Parathyroid adenoma (tissue), 2 donors: ENCODE data around the gene C2CD4C.

Source experiments
- H2AFZ ChIP-seq: fragments of 300-600 bp; sonication (generic); one replicate; pipeline ENCODE4 v1.7.0; 2017; ENCODE audit warnings: antibody characterized with exemption, mild to moderate bottlenecking
- H3K27ac ChIP-seq: fragments of 300-600 bp; sonication (generic); one replicate; pipeline ENCODE4 v1.7.0; 2017
- H3K27me3 ChIP-seq: fragments of 300-600 bp; sonication (generic); one replicate; pipeline ENCODE4 v1.7.0; 2017; ENCODE audit warnings: low read length; ENCODE audit not compliant: control insufficient read depth, insufficient read depth
- H3K36me3 ChIP-seq: fragments of 300-600 bp; sonication (generic); one replicate; pipeline ENCODE4 v1.7.0; 2017; ENCODE audit warnings: low read length; ENCODE audit not compliant: control insufficient read depth, insufficient read depth
- H3K4me1 ChIP-seq: fragments of 300-600 bp; sonication (generic); one replicate; pipeline ENCODE4 v1.7.0; 2017; ENCODE audit warnings: control low read depth
- H3K4me2 ChIP-seq: fragments of 300-600 bp; sonication (generic); one replicate; pipeline ENCODE4 v1.7.0; 2017; ENCODE audit warnings: low read length
- H3K4me3 ChIP-seq: fragments of 300-600 bp; sonication (generic); one replicate; pipeline ENCODE4 v1.7.0; 2017; ENCODE audit warnings: low read depth, low read length
- H3K79me2 ChIP-seq: fragments of 300-600 bp; sonication (generic); one replicate; pipeline ENCODE4 v1.7.0; 2017; ENCODE audit warnings: control low read depth
- H3K9ac ChIP-seq: fragments of 300-600 bp; sonication (generic); one replicate; pipeline ENCODE4 v1.7.0; 2017; ENCODE audit warnings: mild to moderate bottlenecking
- H3K9me3 ChIP-seq: fragments of 300-600 bp; sonication (generic); one replicate; pipeline ENCODE4 v1.7.0; 2017; ENCODE audit warnings: low read length; ENCODE audit not compliant: control insufficient read depth
- TF ChIP-seq, protein P1 (sequence below): fragments of 300-600 bp; sonication (generic); IDR thresholded peaks from one replicate; pipeline ENCODE4 v1.7.0; 2017; ENCODE audit warnings: antibody characterized with exemption, mild to moderate bottlenecking
- donor health status: primary hyperparathyroidism.

Gene C2CD4C

DNA sequence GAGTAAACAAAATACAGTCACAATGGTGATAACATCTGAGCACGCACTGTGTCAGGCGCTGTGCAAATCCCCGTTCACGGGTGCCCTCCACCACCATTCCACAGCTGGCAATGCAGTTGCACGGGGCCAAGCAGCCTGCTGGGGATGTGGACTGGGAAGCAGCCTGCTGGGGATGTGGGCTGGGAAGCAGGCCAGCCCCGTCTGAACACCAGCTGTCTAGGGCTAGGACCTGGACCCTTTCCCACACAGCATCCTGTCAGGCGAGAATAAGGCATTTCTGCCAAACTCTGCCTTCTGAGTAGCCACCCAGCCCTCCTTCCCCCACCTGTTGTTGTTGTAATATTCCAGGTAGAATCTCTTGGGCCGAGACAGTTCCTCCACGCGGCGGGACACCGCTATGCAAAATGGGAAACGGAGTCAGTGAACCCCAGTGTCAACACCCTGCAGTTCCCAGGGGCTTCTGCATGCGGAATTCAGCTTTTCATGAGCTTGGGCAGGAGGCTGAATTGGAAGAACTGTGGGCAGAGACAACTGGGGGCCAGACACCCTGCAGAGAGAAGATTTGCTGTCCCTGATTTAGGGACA, 36.5 kb downstream of the C2CD4C start:
- Histone ChIP-seq H3K9ac (no peak overlapping the region), H3K79me2 (no peaks in the 10 kb centered on the region), H3K27me3 (no peaks in the 10 kb centered on the region), H3K27ac (no peak overlapping the region), H3K4me1 (no peaks in the 10 kb centered on the region), H3K4me3 (no peak overlapping the region), H3K9me3 (no peaks in the 10 kb centered on the region), H2AFZ (no peak overlapping the region), H3K4me2 (no peak overlapping the region), H3K36me3 (no peaks in the 10 kb centered on the region)
- TF ChIP-seq, protein P1, sequence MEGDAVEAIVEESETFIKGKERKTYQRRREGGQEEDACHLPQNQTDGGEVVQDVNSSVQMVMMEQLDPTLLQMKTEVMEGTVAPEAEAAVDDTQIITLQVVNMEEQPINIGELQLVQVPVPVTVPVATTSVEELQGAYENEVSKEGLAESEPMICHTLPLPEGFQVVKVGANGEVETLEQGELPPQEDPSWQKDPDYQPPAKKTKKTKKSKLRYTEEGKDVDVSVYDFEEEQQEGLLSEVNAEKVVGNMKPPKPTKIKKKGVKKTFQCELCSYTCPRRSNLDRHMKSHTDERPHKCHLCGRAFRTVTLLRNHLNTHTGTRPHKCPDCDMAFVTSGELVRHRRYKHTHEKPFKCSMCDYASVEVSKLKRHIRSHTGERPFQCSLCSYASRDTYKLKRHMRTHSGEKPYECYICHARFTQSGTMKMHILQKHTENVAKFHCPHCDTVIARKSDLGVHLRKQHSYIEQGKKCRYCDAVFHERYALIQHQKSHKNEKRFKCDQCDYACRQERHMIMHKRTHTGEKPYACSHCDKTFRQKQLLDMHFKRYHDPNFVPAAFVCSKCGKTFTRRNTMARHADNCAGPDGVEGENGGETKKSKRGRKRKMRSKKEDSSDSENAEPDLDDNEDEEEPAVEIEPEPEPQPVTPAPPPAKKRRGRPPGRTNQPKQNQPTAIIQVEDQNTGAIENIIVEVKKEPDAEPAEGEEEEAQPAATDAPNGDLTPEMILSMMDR, result no peak

DNA sequence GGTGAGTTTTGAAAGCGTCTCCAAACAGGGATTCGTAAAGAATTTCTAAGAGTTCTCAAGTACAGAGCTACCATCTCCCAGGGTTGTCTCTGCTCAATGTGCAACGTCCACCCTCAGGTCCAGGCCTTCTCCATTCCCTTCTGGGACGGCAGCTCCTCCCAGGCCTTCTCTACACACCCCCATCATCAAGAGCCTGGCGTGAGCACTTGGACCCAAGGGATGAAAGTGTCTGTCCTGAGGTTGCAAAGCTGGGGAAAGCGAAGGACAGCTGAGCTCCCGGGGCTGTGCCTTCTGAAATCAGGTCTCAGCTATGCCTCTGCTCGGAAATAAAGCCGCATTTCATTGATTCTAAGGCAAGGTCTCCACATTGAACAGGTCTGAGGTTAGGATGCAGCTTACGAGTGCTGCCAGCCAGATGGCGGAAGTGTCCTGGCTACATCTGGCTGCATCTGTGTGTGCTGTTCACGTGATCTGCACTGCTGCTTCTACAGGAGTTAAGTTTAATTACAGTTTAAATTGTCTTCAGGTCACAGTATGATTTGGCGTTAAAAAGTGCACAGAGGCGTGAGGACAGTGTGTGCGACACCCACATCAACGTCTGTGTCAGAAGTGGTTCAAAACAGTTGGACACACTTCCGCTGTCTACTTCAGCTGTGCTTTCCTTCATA, 37.3 kb downstream of the C2CD4C start:
- Histone ChIP-seq H3K4me3 (no peak overlapping the region), H3K4me2 (no peak overlapping the region), H3K9ac (no peak overlapping the region), H3K36me3 (no peaks in the 10 kb centered on the region), H3K79me2 (no peaks in the 10 kb centered on the region), H3K9me3 (no peaks in the 10 kb centered on the region), H2AFZ (no peak overlapping the region), H3K27me3 (no peaks in the 10 kb centered on the region), H3K27ac (no peak overlapping the region), H3K4me1 (no peaks in the 10 kb centered on the region)
- TF ChIP-seq, protein P1, result no peak

DNA sequence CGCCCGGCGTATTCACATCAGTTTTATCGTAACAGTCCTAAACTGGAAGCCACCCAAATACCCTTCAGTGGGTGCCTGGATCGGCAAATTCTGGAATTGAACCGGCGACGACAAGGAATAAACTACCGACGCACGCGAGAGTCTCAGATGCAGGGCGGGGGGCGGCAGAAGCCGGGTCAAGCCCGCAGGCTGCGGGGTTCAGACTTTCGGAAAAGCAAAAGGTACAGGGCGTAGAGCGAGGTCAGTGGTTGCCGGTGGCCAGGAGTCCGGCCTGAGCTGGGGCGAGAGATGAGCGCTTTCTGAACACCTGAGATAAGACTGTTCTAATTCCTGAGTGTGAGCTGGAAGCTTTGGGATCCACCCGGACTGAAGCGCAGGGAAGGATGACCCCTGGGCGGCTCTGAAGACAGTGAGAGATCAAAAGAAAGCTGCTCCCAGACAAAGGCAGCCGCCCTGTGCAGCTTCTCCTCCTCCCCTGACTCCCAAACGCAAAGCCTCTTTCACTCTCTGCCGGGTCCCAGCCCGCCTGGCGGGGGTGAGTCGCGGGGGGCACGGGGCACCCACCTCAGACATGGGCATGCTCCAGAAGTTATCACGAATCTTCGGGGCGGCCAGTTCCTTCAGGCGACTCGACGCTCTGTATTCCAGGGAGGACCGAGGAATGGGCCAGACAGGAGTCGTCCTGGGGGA, 38.2 kb downstream of the C2CD4C start:
- no peaks in the 10 kb centered on the region for H3K9me3 ChIP-seq

DNA sequence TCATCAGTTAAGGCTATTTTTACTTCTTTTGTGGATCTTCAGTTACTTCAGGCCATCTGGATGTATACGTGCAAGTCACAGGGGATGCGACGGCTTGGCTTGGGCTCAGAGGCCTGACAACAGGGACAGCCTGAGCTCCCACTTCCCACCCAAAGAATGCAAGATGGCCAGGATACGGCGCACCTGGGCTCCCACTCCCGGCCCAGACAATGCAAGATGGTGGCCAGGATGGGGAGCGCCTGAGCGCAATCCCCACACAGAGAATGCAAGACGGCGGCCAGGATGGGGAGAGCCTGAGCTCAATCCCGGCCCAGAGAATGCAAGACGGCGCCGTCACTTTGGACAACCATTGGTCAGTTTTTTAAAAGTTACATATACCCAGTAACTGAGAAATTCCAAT, 39.1 kb downstream of the C2CD4C start:
- Histone ChIP-seq H3K36me3 (no peaks in the 10 kb centered on the region), H3K27me3 (no peaks in the 10 kb centered on the region), H3K4me3 (no peak overlapping the region), H3K79me2 (no peaks in the 10 kb centered on the region), H3K4me1 (no peaks in the 10 kb centered on the region), H3K27ac (no peak overlapping the region), H3K9me3 (no peaks in the 10 kb centered on the region), H3K4me2 (no peak overlapping the region), H3K9ac (no peak overlapping the region), H2AFZ (no peak overlapping the region)
- TF ChIP-seq, protein P1, result no peak

More for the DNA sequence above, 38.2 kb downstream of the C2CD4C start:
- no peak overlapping the region for H3K27ac ChIP-seq
- no peak overlapping the region for H3K4me2 ChIP-seq
- TF ChIP-seq, protein P1, result no peak
- no peaks in the 10 kb centered on the region for H3K4me1 ChIP-seq
- H2AFZ ChIP-seq, result no peak overlapping the region
- no peak overlapping the region for H3K9ac ChIP-seq
- no peak overlapping the region for H3K4me3 ChIP-seq
- no peaks in the 10 kb centered on the region for H3K79me2 ChIP-seq
- H3K36me3 ChIP-seq, result no peaks in the 10 kb centered on the region
- H3K27me3 ChIP-seq, result no peaks in the 10 kb centered on the region
